GM20431 (cell line): Measurements from ENCODE around the gene RAB44.

Source experiments
- in situ Hi-C: fragments of 300-500 bp; cut with MseI, MboI; formaldehyde crosslinking; loops from one replicate; pipeline ENCODE4 v1.15.0; 2020; ENCODE audit warnings: low sequenced_read_pairs; ENCODE audit not compliant: unreplicated experiment

The RAB44 gene

GRCh38 chr6:36684447-36684812 is 13.2 kb upstream of the RAB44 start:
- in situ Hi-C loops, result loop anchor here (10.0 kb wide), 1 partner anchor 60 kb away; no protein-coding TSS in a partner anchor

GRCh38 chr6:36685166-36685924 is 12.3 kb upstream of the RAB44 start:
- in situ Hi-C loops, result loop anchor here (10.0 kb wide), 1 partner anchor 61 kb away; no protein-coding TSS in a partner anchor

- in situ Hi-C loops, result loop anchor here (10.0 kb wide), 1 partner anchor 61 kb away; no protein-coding TSS in a partner anchor
Observed at GRCh38 chr6:36685926-36686667, 11.5 kb upstream of the RAB44 start.

- in situ Hi-C loops, result loop anchor here (10.0 kb wide), 1 partner anchor 62 kb away; no protein-coding TSS in a partner anchor
Observed at GRCh38 chr6:36686668-36687513, 10.7 kb upstream of the RAB44 start.

- in situ Hi-C loops, result loop anchor here (10.0 kb wide), 1 partner anchor 63 kb away; no protein-coding TSS in a partner anchor
Observed at GRCh38 chr6:36688063-36688738, 9.4 kb upstream of the RAB44 start.

GRCh38 chr6:36688739-36689075 is 8.9 kb upstream of the RAB44 start:
- in situ Hi-C loops, result loop anchor here (10.0 kb wide), 1 partner anchor 64 kb away; no protein-coding TSS in a partner anchor

GRCh38 chr6:36691011-36691410 is 6.6 kb upstream of the RAB44 start:
- in situ Hi-C loops, result no loop called here

GRCh38 chr6:36691612-36692011 is 6.0 kb upstream of the RAB44 start:
- in situ Hi-C loops, result no loop called here

- in situ Hi-C loops, result no loop called here
Observed at GRCh38 chr6:36692220-36692619, 5.4 kb upstream of the RAB44 start.

GRCh38 chr6:36692861-36693702 is 4.5 kb upstream of the RAB44 start:
- in situ Hi-C loops, result no loop called here

GRCh38 chr6:36694616-36695015 is 3.0 kb upstream of the RAB44 start:
- in situ Hi-C loops, result no loop called here

- in situ Hi-C loops, result no loop called here
Observed at GRCh38 chr6:36695414-36695813, 2.2 kb upstream of the RAB44 start.

- in situ Hi-C loops, result no loop called here
Observed at GRCh38 chr6:36698196-36698595, 570 bp downstream of the RAB44 start.

GRCh38 chr6:36698871-36699271 is 1.2 kb downstream of the RAB44 start:
- in situ Hi-C loops, result no loop called here

- in situ Hi-C loops, result no loop called here
Observed at GRCh38 chr6:36699348-36699747, 1.7 kb downstream of the RAB44 start.

- in situ Hi-C loops, result no loop called here
Observed at GRCh38 chr6:36700071-36700812, 2.6 kb downstream of the RAB44 start.

GRCh38 chr6:36700831-36701230 is 3.2 kb downstream of the RAB44 start:
- in situ Hi-C loops, result no loop called here

- in situ Hi-C loops, result no loop called here
Observed at GRCh38 chr6:36701401-36701991, 3.9 kb downstream of the RAB44 start.
